Activated T-helper 1 cell treated with anti-CD3 and anti-CD28 coated beads, Interleukin-12 subunit alpha, Interleukin-12 subunit beta, Interleukin-2, Interleukin-4 antibody, amounts not matched to agents 30 ng/mL and 10 ng/mL and 1 ng/mL, durations not matched to agents 14 hours and 24 hours and 36 hours (primary cell): ENCODE measurements around the gene PLSCR1. TPM values are rescaled to one million over a fixed set of nuclear protein-coding genes. Genes with fewer than 3 reads are reported as not detected.

Experiments
- DNase-seq: peaks from one replicate; pipeline ENCODE4 v3.0.0; 2021; ENCODE audit warnings: low spot score
- H3K27ac Mint-ChIP-seq: one replicate; pipeline ENCODE4 v1.8.0; 2021; ENCODE audit warnings: mild to moderate bottlenecking, mixed read lengths
- H3K27me3 Mint-ChIP-seq: one replicate; pipeline ENCODE4 v1.8.0; 2022; ENCODE audit warnings: mild to moderate bottlenecking, moderate library complexity, mixed read lengths; ENCODE audit not compliant: insufficient read depth
- H3K36me3 Mint-ChIP-seq: one replicate; pipeline ENCODE4 v1.8.0; 2021; ENCODE audit warnings: low read depth, mixed read lengths
- H3K4me1 Mint-ChIP-seq: one replicate; pipeline ENCODE4 v1.8.0; 2021; ENCODE audit warnings: low read depth, mixed read lengths
- H3K4me3 Mint-ChIP-seq: one replicate; pipeline ENCODE4 v1.8.0; 2021; ENCODE audit warnings: mild to moderate bottlenecking, moderate library complexity, mixed read lengths
- H3K9me3 Mint-ChIP-seq: one replicate; pipeline ENCODE4 v1.8.0; 2021; ENCODE audit warnings: mixed read lengths
- intact Hi-C: fragments of 100-400 bp; cut with micrococcal nuclease; formaldehyde crosslinking; loops from one replicate; pipeline ENCODE4 v1.15.1; 2024
- total RNA-seq: library from RNA; stranded (reverse); gene quantifications from 2 replicates; pipeline ENCODE4 v1.2.3, GENCODE V29; 2022

The PLSCR1 gene
- total RNA-seq, 1 donor from 2014 or later, result 101 TPM

DNA sequence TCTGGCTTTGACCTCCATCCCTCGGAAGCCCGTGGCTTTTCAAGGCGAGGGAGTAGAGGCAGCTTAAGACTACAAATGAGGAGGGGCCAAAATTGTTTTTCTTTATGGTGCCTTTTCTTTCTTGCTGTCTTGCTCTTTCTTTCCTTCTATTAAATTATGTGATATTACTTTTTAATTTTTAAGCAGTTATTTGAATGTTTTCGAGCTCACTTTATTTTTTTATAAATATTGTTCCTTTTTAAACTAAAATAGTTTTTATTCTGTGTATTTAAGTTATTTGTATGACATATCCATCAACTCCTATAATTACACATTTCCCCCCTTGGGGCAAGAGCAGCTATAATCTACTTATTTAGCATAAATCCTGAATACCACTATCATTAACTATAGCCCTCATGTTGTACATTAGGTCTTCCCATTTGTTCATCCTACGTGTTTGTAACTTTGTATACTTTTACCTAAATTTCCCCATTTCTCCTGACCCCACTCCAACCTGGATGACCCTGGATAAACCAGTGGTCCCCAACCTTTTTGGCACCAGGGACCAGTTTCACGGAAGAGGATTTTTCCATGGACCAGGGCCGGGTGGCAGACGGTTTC, 622 bp upstream of the PLSCR1 start:
- no peaks in the 10 kb centered on the region for H3K27me3 Mint-ChIP-seq
- no peak for DNase-seq
- peak overlapping the region; percentile 96 for H3K27ac Mint-ChIP-seq
- H3K9me3 Mint-ChIP-seq, result no peaks in the 10 kb centered on the region
- peaks cover 76% of the 10 kb centered on the region for H3K4me1 Mint-ChIP-seq
- H3K36me3 Mint-ChIP-seq, result peaks cover 20% of the 10 kb centered on the region
- intact Hi-C loops, result loop anchor here (1.0 kb wide), 1 partner anchor 32 kb away; no protein-coding TSS in a partner anchor
- peak overlapping the region; percentile 95 for H3K4me3 Mint-ChIP-seq

DNA sequence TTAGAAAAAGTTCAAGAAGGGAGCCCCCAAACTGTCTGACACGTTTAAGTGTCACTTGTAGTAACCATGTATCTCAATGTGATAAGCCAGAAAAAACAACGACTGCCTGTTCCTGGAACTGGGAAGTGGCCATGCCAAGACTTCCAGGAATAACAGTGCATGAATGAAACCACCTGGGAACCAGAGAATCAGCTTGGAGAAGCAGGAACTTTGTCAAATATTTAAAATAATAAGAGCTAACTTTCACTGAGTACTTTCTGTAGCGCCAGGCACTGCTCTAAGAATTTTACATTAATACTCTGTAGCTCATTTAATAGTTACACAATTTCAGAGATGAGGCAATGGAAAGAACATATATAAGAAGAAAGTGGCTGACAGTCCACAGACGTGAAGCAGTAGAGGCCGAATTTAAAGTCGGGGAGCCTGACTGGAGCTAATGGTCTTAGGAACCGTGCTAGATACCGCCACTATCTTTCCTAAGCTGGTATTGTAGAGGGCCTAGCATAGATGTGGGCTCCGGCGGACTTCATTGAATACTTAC, 876 bp downstream of the PLSCR1 start:
- Mint-ChIP-seq H3K4me1 (peaks cover 72% of the 10 kb centered on the region), H3K4me3 (peak overlapping the region; percentile 95), H3K9me3 (no peaks in the 10 kb centered on the region), H3K27me3 (no peaks in the 10 kb centered on the region), H3K27ac (peak overlapping the region; percentile 96), H3K36me3 (peaks cover 25% of the 10 kb centered on the region)
- intact Hi-C loops, result loop anchor here (1.0 to 2.0 kb wide), 5 partner anchors 13 to 75 kb away; partner anchors contain the start of gene PLSCR2
- DNase-seq, result no peak

DNA sequence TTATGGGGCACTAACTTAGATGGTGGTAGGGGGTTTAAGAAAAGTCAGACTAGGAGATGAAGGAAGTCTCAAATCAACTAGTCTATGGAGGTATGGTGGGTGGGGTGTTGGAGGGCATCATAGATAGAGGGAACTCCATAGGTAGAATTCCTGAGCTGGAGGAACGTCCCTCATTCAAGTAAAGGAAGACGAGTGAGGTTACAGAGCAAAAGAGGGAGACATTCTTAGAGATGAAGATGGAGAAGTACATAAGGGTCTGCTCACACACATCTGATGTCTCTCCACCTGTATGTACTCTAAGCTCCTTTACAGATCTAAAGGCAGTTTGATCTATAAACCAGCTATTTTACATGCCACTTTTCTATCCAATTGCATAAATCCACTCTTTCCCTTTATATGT, 1.4 kb downstream of the PLSCR1 start:
- Mint-ChIP-seq H3K27me3 (no peaks in the 10 kb centered on the region), H3K27ac (peak overlapping the region; percentile 96), H3K9me3 (no peaks in the 10 kb centered on the region), H3K36me3 (peaks cover 25% of the 10 kb centered on the region), H3K4me1 (peaks cover 72% of the 10 kb centered on the region), H3K4me3 (peak overlapping the region; percentile 95)
- DNase-seq, result no peak
- intact Hi-C loops, result loop anchor here (1.0 to 2.0 kb wide), 5 partner anchors 7 to 74 kb away; partner anchors contain the start of gene PLSCR2

- intact Hi-C loops, result loop anchor here (1.0 to 2.0 kb wide), 5 partner anchors 8 to 73 kb away; partner anchors contain the start of gene PLSCR2
Measured at GRCh38 chr3:146542179-146542578, 2.2 kb downstream of the PLSCR1 start.

DNA sequence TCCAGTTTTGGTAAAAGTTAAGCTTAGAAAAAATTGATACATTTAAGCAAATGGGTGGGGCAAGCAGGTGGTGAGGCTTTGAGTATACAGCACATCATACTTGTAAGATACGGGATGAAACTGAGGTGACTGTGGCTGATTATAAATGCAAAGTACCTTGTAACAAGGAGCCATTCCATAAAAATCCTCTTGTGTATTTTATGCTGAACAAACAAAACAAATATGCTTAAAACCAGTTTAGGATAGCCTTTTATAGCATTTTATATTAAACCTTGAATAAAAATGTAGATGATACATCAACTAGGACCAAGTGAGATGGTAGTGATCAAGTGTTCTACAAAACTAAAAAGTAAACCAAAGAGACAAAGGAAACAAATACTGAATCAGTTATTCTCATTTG, 3.4 kb downstream of the PLSCR1 start:
- Mint-ChIP-seq H3K27me3 (no peaks in the 10 kb centered on the region), H3K4me1 (peaks cover 70% of the 10 kb centered on the region), H3K36me3 (peaks cover 40% of the 10 kb centered on the region), H3K4me3 (peak overlapping the region; percentile 95), H3K27ac (peak overlapping the region; percentile 55), H3K9me3 (no peaks in the 10 kb centered on the region)
- intact Hi-C loops, result loop anchor here (1.0 to 2.0 kb wide), 2 partner anchors 9 to 24 kb away; no protein-coding TSS in a partner anchor
- no peak for DNase-seq

More at GRCh38 chr3:146542179-146542578, 2.2 kb downstream of the PLSCR1 start:
- DNase-seq, result no peak
- H3K36me3 Mint-ChIP-seq, result peaks cover 30% of the 10 kb centered on the region
- H3K4me3 Mint-ChIP-seq, result peak overlapping the region; percentile 95
- H3K27ac Mint-ChIP-seq, result peak overlapping the region; percentile 82
- no peaks in the 10 kb centered on the region for H3K27me3 Mint-ChIP-seq
- H3K4me1 Mint-ChIP-seq, result peaks cover 70% of the 10 kb centered on the region
- H3K9me3 Mint-ChIP-seq, result no peaks in the 10 kb centered on the region

DNA sequence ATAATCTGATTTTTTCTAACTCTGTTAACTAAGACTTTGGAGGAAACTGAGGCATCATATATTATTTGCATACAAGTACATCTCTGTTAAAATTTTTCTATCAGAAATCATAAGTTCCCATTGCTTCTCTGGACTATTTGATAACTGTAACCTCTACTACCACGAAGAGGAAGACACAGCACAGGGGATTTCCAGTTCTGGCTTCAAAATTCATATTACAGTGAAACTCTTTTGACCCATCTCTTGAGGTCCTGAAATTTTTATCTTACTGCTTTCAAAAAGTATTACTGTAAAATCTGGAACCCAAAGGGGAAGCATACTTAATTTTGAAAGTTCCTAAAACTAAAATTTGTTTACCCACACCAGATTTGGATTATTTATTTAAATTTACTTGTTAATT, 4.2 kb downstream of the PLSCR1 start:
- intact Hi-C loops, result loop anchor here (1.0 to 2.0 kb wide), 2 partner anchors 8 to 23 kb away; no protein-coding TSS in a partner anchor
- no peaks in the 10 kb centered on the region for H3K27me3 Mint-ChIP-seq
- H3K27ac Mint-ChIP-seq, result peak overlapping the region; percentile 55
- peak overlapping the region; percentile 95 for H3K4me3 Mint-ChIP-seq
- peaks cover 63% of the 10 kb centered on the region for H3K4me1 Mint-ChIP-seq
- DNase-seq, result no peak
- H3K9me3 Mint-ChIP-seq, result no peaks in the 10 kb centered on the region
- peaks cover 41% of the 10 kb centered on the region for H3K36me3 Mint-ChIP-seq

GRCh38 chr3:146539315-146539714, 5.1 kb downstream of the PLSCR1 start:
- DNase-seq, result no peak
- Mint-ChIP-seq H3K27ac (peak overlapping the region; percentile 45), H3K9me3 (no peaks in the 10 kb centered on the region), H3K4me1 (peaks cover 70% of the 10 kb centered on the region), H3K4me3 (peak overlapping the region; percentile 63), H3K27me3 (no peaks in the 10 kb centered on the region), H3K36me3 (peaks cover 47% of the 10 kb centered on the region)
- intact Hi-C loops, result no loop called here

GRCh38 chr3:146537603-146538002, 6.8 kb downstream of the PLSCR1 start:
- Mint-ChIP-seq H3K4me1 (peaks cover 84% of the 10 kb centered on the region), H3K36me3 (peaks cover 49% of the 10 kb centered on the region), H3K4me3 (no peak overlapping the region), H3K9me3 (no peaks in the 10 kb centered on the region), H3K27me3 (no peaks in the 10 kb centered on the region), H3K27ac (peak overlapping the region; percentile 43)
- no peak for DNase-seq
- intact Hi-C loops, result no loop called here

DNA sequence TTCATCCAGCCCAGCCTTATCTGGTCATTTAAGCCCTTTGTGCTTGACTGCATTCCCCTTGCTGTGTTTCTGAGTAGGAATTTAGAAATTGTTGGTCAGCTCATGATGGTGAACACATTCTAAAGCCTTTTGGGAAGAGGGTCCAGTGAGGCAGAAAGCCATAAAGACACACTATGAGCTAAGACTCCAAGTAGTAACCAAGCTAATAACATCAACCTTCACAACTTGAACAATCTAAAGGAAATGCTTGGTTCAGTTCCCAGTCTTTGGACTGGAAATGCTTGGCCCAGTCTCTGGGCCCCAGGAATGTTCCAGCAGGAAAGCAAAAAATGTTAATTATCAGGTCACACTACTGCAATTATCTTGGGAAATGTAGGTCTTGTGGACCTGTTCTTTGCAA, 7.7 kb downstream of the PLSCR1 start:
- intact Hi-C loops, result no loop called here
- no peak overlapping the region for H3K27ac Mint-ChIP-seq
- DNase-seq, result no peak
- no peaks in the 10 kb centered on the region for H3K27me3 Mint-ChIP-seq
- H3K9me3 Mint-ChIP-seq, result no peaks in the 10 kb centered on the region
- H3K36me3 Mint-ChIP-seq, result peaks cover 43% of the 10 kb centered on the region
- H3K4me1 Mint-ChIP-seq, result peaks cover 80% of the 10 kb centered on the region
- no peak overlapping the region for H3K4me3 Mint-ChIP-seq

- H3K4me3 Mint-ChIP-seq, result no peak overlapping the region
- H3K27ac Mint-ChIP-seq, result peak overlapping the region; percentile 18
- peaks cover 55% of the 10 kb centered on the region for H3K4me1 Mint-ChIP-seq
- DNase-seq, result no peak
- no peaks in the 10 kb centered on the region for H3K9me3 Mint-ChIP-seq
- H3K36me3 Mint-ChIP-seq, result peaks cover 44% of the 10 kb centered on the region
- intact Hi-C loops, result loop anchor here (1.0 kb wide), 1 partner anchor 8 kb away; no protein-coding TSS in a partner anchor
- H3K27me3 Mint-ChIP-seq, result no peaks in the 10 kb centered on the region
Measured at GRCh38 chr3:146532406-146532805, 12.0 kb downstream of the PLSCR1 start.

DNA sequence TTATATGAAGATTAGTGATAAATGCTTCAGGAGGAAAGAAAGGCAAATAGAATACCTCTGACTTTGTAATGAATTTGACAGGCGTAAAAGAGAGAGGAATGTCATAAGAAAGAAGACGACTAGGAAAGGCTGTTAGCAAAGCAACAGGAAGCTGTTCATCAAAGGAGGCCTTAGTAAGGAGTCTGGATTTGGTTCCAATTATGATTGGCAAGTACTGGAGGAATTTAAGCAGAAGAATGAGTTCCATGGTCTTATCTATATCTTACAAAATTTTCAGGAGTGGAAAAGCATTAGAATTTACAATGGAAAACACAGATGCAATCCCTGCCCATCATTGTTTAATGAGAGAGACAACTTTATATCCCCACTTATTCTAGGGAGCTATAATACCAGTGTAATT, 13.8 kb downstream of the PLSCR1 start:
- no peak for DNase-seq
- Mint-ChIP-seq H3K27ac (peak overlapping the region; percentile 35), H3K36me3 (peaks cover 38% of the 10 kb centered on the region), H3K9me3 (no peaks in the 10 kb centered on the region), H3K4me1 (peaks cover 41% of the 10 kb centered on the region), H3K4me3 (no peak overlapping the region), H3K27me3 (no peaks in the 10 kb centered on the region)
- intact Hi-C loops, result no loop called here

GRCh38 chr3:146529021-146529420, 15.4 kb downstream of the PLSCR1 start:
- no peaks in the 10 kb centered on the region for H3K27me3 Mint-ChIP-seq
- peaks cover 28% of the 10 kb centered on the region for H3K4me1 Mint-ChIP-seq
- H3K27ac Mint-ChIP-seq, result no peak overlapping the region
- intact Hi-C loops, result loop anchor here (2.0 kb wide), 1 partner anchor 14 kb away; no protein-coding TSS in a partner anchor
- H3K9me3 Mint-ChIP-seq, result no peaks in the 10 kb centered on the region
- H3K4me3 Mint-ChIP-seq, result no peak overlapping the region
- peaks cover 32% of the 10 kb centered on the region for H3K36me3 Mint-ChIP-seq
- no peak for DNase-seq

GRCh38 chr3:146524961-146525360, 19.4 kb downstream of the PLSCR1 start:
- no peak for DNase-seq
- Mint-ChIP-seq H3K4me3 (no peak overlapping the region), H3K36me3 (peaks cover 38% of the 10 kb centered on the region), H3K4me1 (peaks cover 7% of the 10 kb centered on the region), H3K27me3 (no peaks in the 10 kb centered on the region), H3K9me3 (no peaks in the 10 kb centered on the region), H3K27ac (no peak overlapping the region)
- intact Hi-C loops, result no loop called here
